Kidney epithelial cell (primary cell): ENCODE data around the gene ZDHHC11. TPM values are rescaled to one million over a fixed set of nuclear protein-coding genes. Genes with fewer than 3 reads are reported as not detected.
"Not testable (repeated sequence)": the region's sequence is repeated elsewhere in the genome, so short reads cannot be mapped to it uniquely, and the experiment has no call there.

Source experiments
- DNase-seq: peaks from one replicate; pipeline ENCODE4 v3.0.0-alpha.2; 2010; ENCODE audit warnings: low read depth
- H3K27me3 ChIP-seq: 2 replicates; pipeline ENCODE4 v1.6.0; 2011; ENCODE audit warnings: low read length; ENCODE audit not compliant: control insufficient read depth, insufficient read depth
- H3K36me3 ChIP-seq: 2 replicates; pipeline ENCODE4 v1.5.1; 2011; ENCODE audit warnings: low read length; ENCODE audit not compliant: control insufficient read depth, insufficient read depth
- H3K4me3 ChIP-seq: 2 replicates; pipeline ENCODE4 v1.5.1; 2011; ENCODE audit warnings: low read depth, mild to moderate bottlenecking, control low read depth, low read length
- CTCF ChIP-seq: IDR thresholded peaks from 2 replicates; pipeline ENCODE4 v1.5.1; 2011; ENCODE audit warnings: mild to moderate bottlenecking, moderate library complexity, low read length, control low read depth, inconsistent platforms; ENCODE audit not compliant: insufficient read depth, poor library complexity, severe bottlenecking
- total RNA-seq: library from RNA; depleted of rRNA; stranded (reverse); fragments of >200 nt; gene quantifications from 2 replicates; pipeline ENCODE4 v1.2.3, GENCODE V29; 2015

The ZDHHC11 gene
- total RNA-seq, 1 donor from 2014 or later, result 1.3 TPM

- Histone ChIP-seq H3K36me3 (no peaks in the 10 kb centered on the region), H3K27me3 (no peaks in the 10 kb centered on the region), H3K4me3 (no peak overlapping the region)
- no peak for DNase-seq
- TF ChIP-seq CTCF, result no peak
These were observed 49.3 kb downstream of the ZDHHC11 start for GRCh38 chr5:801472-801871.

GRCh38 chr5:801055-801454, 49.7 kb downstream of the ZDHHC11 start:
- DNase-seq, H3K27me3 ChIP-seq, H3K36me3 ChIP-seq, H3K4me3 ChIP-seq: not testable (repeated sequence)

GRCh38 chr5:798505-799138, 52.2 kb downstream of the ZDHHC11 start:
- not testable (repeated sequence) for H3K27me3 ChIP-seq, H3K36me3 ChIP-seq, H3K4me3 ChIP-seq, DNase-seq

GRCh38 chr5:797986-798385, 52.8 kb downstream of the ZDHHC11 start:
- H3K27me3 ChIP-seq, H3K4me3 ChIP-seq, DNase-seq, H3K36me3 ChIP-seq: not testable (repeated sequence)

GRCh38 chr5:795873-796272, 54.9 kb downstream of the ZDHHC11 start:
- DNase-seq, H3K4me3 ChIP-seq, H3K36me3 ChIP-seq, H3K27me3 ChIP-seq: not testable (repeated sequence)

GRCh38 chr5:794948-795347, 55.8 kb downstream of the ZDHHC11 start:
- not testable (repeated sequence) for H3K36me3 ChIP-seq, H3K27me3 ChIP-seq, H3K4me3 ChIP-seq, DNase-seq

- H3K36me3 ChIP-seq, H3K4me3 ChIP-seq, DNase-seq: not testable (repeated sequence)
- peaks cover 13% of the 10 kb centered on the region for H3K27me3 ChIP-seq
These were observed 62.1 kb downstream of the ZDHHC11 start for GRCh38 chr5:788703-789102.

GRCh38 chr5:787857-788233, 62.9 kb downstream of the ZDHHC11 start:
- H3K4me3 ChIP-seq, H3K36me3 ChIP-seq, DNase-seq: not testable (repeated sequence)
- peaks cover 17% of the 10 kb centered on the region for H3K27me3 ChIP-seq

GRCh38 chr5:787224-787856, 63.4 kb downstream of the ZDHHC11 start:
- DNase-seq, H3K36me3 ChIP-seq, H3K4me3 ChIP-seq: not testable (repeated sequence)
- H3K27me3 ChIP-seq, result peaks cover 17% of the 10 kb centered on the region

GRCh38 chr5:785181-785705, 65.5 kb downstream of the ZDHHC11 start:
- peak overlapping the region; percentile 37 for H3K4me3 ChIP-seq
- not testable (repeated sequence) for H3K36me3 ChIP-seq, DNase-seq
- H3K27me3 ChIP-seq, result peaks cover 17% of the 10 kb centered on the region

- peak; percentile 18 for DNase-seq
- Histone ChIP-seq H3K4me3 (peak within 1 kb of the TSS; percentile 37), H3K27me3 (peaks cover 17% of the 10 kb centered on the region)
- not testable (repeated sequence) for H3K36me3 ChIP-seq
These were observed 66.2 kb downstream of the ZDHHC11 start, which contains the start of gene ZDHHC11B for GRCh38 chr5:784428-785177. Gene ZDHHC11B (minus strand): TSS chr5:784729. CDS start chr5:766919, 17,810 bp downstream.

GRCh38 chr5:783881-784427, 66.8 kb downstream of the ZDHHC11 start:
- H3K4me3 ChIP-seq, result peak overlapping the region; percentile 20
- peaks cover 17% of the 10 kb centered on the region for H3K27me3 ChIP-seq
- H3K36me3 ChIP-seq, DNase-seq: not testable (repeated sequence)

GRCh38 chr5:783049-783802, 67.6 kb downstream of the ZDHHC11 start:
- not testable (repeated sequence) for DNase-seq, H3K36me3 ChIP-seq, H3K4me3 ChIP-seq
- H3K27me3 ChIP-seq, result peaks cover 16% of the 10 kb centered on the region
